GM06990 (cell line): ENCODE measurements around the gene ST6GALNAC5.

Experiments
- DNase-seq: peaks from one replicate; pipeline ENCODE4 v3.0.0-alpha.2; 2011; ENCODE audit not compliant: insufficient read length; ENCODE audit errors: extremely low read depth
- H3K27me3 ChIP-seq: replicated peaks from 2 replicates; pipeline ENCODE4 v1.6.0; 2011; ENCODE audit warnings: low read length; ENCODE audit not compliant: control insufficient read depth, insufficient read depth
- H3K36me3 ChIP-seq: 2 replicates; pipeline ENCODE4 v1.5.1; 2011; ENCODE audit warnings: low read length; ENCODE audit not compliant: control insufficient read depth, insufficient read depth
- H3K4me3 ChIP-seq: replicated peaks from 2 replicates; pipeline ENCODE4 v1.5.1; 2011; ENCODE audit warnings: low read depth, mild to moderate bottlenecking, control low read depth, low read length
- TF ChIP-seq, protein P1 (sequence below): IDR thresholded peaks from 2 replicates; pipeline ENCODE4 v1.5.1; 2011; ENCODE audit warnings: low read length, control low read depth, mild to moderate bottlenecking, inconsistent platforms; ENCODE audit not compliant: insufficient read depth, poor library complexity, severe bottlenecking

The ST6GALNAC5 gene

GRCh38 chr1:77063118-77063517 lies 195.8 kb downstream of the ST6GALNAC5 start:
- Histone ChIP-seq H3K4me3 (no peak overlapping the region), H3K27me3 (no peaks in the 10 kb centered on the region), H3K36me3 (no peaks in the 10 kb centered on the region)
- TF ChIP-seq, protein P1, sequence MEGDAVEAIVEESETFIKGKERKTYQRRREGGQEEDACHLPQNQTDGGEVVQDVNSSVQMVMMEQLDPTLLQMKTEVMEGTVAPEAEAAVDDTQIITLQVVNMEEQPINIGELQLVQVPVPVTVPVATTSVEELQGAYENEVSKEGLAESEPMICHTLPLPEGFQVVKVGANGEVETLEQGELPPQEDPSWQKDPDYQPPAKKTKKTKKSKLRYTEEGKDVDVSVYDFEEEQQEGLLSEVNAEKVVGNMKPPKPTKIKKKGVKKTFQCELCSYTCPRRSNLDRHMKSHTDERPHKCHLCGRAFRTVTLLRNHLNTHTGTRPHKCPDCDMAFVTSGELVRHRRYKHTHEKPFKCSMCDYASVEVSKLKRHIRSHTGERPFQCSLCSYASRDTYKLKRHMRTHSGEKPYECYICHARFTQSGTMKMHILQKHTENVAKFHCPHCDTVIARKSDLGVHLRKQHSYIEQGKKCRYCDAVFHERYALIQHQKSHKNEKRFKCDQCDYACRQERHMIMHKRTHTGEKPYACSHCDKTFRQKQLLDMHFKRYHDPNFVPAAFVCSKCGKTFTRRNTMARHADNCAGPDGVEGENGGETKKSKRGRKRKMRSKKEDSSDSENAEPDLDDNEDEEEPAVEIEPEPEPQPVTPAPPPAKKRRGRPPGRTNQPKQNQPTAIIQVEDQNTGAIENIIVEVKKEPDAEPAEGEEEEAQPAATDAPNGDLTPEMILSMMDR = no peak
- DNase-seq = no peak

- no peaks in the 10 kb centered on the region for H3K36me3 ChIP-seq
- TF ChIP-seq, protein P1 = no peak
- H3K4me3 ChIP-seq = no peak overlapping the region
- no peak for DNase-seq
- no peaks in the 10 kb centered on the region for H3K27me3 ChIP-seq
Measured at GRCh38 chr1:77064246-77064645, 197.0 kb downstream of the ST6GALNAC5 start.

DNA sequence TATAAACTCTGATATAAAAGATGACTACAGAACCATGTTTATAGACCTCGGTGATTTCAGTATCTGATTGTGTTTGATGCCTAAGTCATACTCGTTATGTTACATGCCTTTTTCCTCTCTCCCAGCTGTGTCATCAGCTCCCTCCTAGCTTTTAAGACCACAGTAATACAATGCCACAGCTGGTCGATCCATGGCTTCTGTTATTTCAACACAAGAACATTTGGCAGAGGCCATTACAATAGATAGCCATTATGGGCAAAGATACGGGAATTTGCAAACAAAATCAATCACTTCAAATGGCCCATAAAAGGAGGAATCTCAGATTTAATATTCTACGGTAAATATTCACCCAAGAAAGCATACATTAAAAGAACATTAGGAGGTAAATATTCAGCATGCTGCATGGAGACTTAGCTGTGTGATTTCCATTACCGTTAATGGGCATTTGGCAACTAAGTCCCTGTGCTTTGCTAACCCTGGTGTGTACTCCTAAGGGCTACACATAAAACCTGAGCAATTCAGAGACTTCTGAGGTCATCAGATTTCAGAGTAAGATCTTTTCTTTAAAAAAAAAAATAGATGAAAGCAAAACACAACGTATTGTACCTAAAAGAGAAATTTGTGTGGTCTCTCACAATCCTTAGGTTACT lies 198.5 kb downstream of the ST6GALNAC5 start:
- no peak for DNase-seq
- H3K36me3 ChIP-seq = no peaks in the 10 kb centered on the region
- TF ChIP-seq, protein P1 = no peak
- H3K27me3 ChIP-seq = no peaks in the 10 kb centered on the region
- no peak overlapping the region for H3K4me3 ChIP-seq

DNA sequence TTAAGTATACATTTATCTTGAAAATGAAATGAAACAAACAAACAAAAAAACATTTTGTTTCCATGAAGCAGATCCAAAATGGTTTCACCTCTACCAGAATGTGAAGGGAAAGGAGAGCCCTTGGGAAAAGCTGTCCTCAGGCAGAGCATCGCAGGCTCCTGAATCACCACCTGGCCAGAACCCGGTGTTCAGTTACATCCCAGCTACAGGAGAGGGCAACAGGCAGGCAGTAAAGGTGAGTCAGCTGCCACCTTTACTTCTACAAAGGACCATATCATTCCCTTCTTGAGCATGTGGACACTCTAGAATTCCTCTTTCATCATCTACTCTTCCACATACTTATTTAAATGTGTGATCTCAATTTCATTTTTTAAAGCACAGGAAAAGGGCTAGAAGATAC lies 200.7 kb downstream of the ST6GALNAC5 start:
- no peak overlapping the region for H3K4me3 ChIP-seq
- H3K36me3 ChIP-seq = no peaks in the 10 kb centered on the region
- no peak for DNase-seq
- H3K27me3 ChIP-seq = no peaks in the 10 kb centered on the region
- TF ChIP-seq, protein P1 = no peak

DNA sequence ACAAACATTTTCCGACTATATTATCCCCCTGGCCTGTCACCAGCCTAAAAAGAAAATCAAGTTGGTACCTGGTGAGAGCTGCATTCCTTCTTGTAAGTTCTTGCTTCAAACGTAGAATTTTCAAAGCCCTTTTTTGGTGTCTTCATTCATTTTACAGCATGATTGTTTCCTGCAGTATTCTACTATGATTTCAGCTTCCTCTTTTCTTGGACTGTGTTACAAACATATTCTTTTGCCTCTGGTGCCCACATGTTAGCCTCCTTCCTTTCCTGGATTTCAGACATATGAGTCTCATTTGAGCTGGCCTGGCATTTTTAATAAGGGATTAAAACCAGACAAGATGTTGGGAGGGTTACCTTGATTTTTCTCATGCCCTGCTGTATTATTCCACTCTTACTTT lies 209.5 kb downstream of the ST6GALNAC5 start:
- Histone ChIP-seq H3K4me3 (no peak overlapping the region), H3K27me3 (no peaks in the 10 kb centered on the region), H3K36me3 (no peaks in the 10 kb centered on the region)
- DNase-seq = no peak
- TF ChIP-seq, protein P1 = no peak

DNA sequence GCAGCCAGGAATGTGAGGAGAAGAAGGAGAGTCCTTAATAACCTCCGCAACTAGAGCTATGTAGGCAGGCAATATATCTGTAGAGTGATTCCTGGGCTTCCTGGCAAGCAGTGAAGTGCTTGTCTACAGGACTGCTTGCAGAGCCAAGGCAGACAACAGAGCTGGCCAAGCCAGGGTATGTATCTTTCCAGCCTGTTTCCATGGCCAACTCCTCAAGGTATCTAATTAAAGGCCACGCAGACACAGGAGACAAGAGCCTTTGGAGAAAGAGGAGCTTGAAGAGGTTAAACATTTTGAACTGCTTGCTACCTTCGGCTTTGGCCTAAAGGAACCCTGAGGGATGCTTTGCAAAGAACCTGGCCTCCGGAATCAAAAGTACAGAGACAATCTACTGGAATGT lies 214.6 kb downstream of the ST6GALNAC5 start:
- no peaks in the 10 kb centered on the region for H3K36me3 ChIP-seq
- no peak for DNase-seq
- no peak overlapping the region for H3K4me3 ChIP-seq
- TF ChIP-seq, protein P1 = no peak
- no peaks in the 10 kb centered on the region for H3K27me3 ChIP-seq
